HCT116 (cell line): Measurements from ENCODE around the gene C3orf52. TPM values are rescaled to one million over a fixed set of nuclear protein-coding genes. Genes with fewer than 3 reads are reported as not detected.

ENCODE experiments used
- ATAC-seq: fragments of 200-7000 bp; cut with Tn5 transposase; 2 replicates; pipeline ENCODE4 v1.9.1; 2020; ENCODE audit warnings: mild to moderate bottlenecking, moderate library complexity
- BruUV-seq: library from RNA; stranded (reverse); fragments of 400-500 nt; replicated peaks from 2 replicates; lab custom pipeline; 2021; lab: Mats Ljungman, UMichigan
- CTCF ChIA-PET: fragments of 300-600 bp; sonication (Branson Sonifier 250); formaldehyde crosslinking; loops from one replicate; lab custom pipeline; 2021; ENCODE audit warnings: antibody characterized with exemption; lab: Charles Lee
- POLR2A ChIA-PET: fragments of 300-600, 350-600 bp; sonication (Branson Sonifier 250); formaldehyde crosslinking; loops from one replicate; lab custom pipeline; 2021; ENCODE audit warnings: antibody characterized with exemption; lab: Charles Lee
- RAD21 ChIA-PET, 2 experiments: fragments of 300-600 bp; sonication (Branson Sonifier 250); formaldehyde crosslinking; loops; one replicate each; lab custom pipeline; 2023; ENCODE audit warnings: low total read pairs in 2 of 2; ENCODE audit not compliant: uncharacterized antibody in 2 of 2, unreplicated experiment in 2 of 2, low non-redundant PET in 1 of 2; lab: Charles Lee
- DNase-seq: peaks from one replicate; pipeline ENCODE4 v3.0.0-alpha.2; 2010; ENCODE audit warnings: low read depth, low spot score
- H2AFZ ChIP-seq: fragments of 200-600 bp; shearing (Covaris generic), sonication (generic); 2 replicates; pipeline ENCODE4 v1.6.1; 2017; ENCODE audit warnings: low read depth, mixed run types, mixed read lengths, antibody characterized with exemption, low read length; ENCODE audit not compliant: poor library complexity, severe bottlenecking
- H3K27ac ChIP-seq: 2 replicates; pipeline ENCODE4 v1.5.1; 2012; ENCODE audit warnings: low read depth, low read length
- H3K27me3 ChIP-seq: fragments of 200-600 bp; sonication (generic); 2 replicates; pipeline ENCODE4 v1.6.1; 2016; ENCODE audit warnings: mixed run types, low read length, mixed read lengths; ENCODE audit not compliant: insufficient read depth
- H3K36me3 ChIP-seq, 2 experiments: fragments of 200-500 bp in 1 of 2; fragments of 200-600 bp in 1 of 2; sonication (Bioruptor generic) in 1 of 2; sonication (generic) in 1 of 2; 2 replicates each; pipeline versions ENCODE4 v1.5.1 to v1.6.1; 2014 to 2016; ENCODE audit warnings: low read length in 2 of 2, inconsistent platforms in 1 of 2, mixed read lengths in 1 of 2, mixed run types in 1 of 2; ENCODE audit not compliant: insufficient read depth in 2 of 2, control insufficient read depth in 1 of 2
- H3K4me1 ChIP-seq, 2 experiments: fragments of 200-600 bp in 1 of 2; sonication (generic) in 1 of 2; 2 replicates each; pipeline versions ENCODE4 v1.5.1 to v1.6.1; 2012 to 2017; ENCODE audit warnings: low read length in 2 of 2, inconsistent platforms in 1 of 2, mild to moderate bottlenecking in 1 of 2, mixed read lengths in 1 of 2, mixed run types in 1 of 2, moderate library complexity in 1 of 2; ENCODE audit not compliant: insufficient read depth in 2 of 2, control insufficient read depth in 1 of 2
- H3K4me2 ChIP-seq: fragments of 200-600 bp; sonication (generic); 2 replicates; pipeline ENCODE4 v1.6.1; 2017; ENCODE audit warnings: mixed run types, low read length, mixed read lengths
- H3K4me3 ChIP-seq, 2 experiments: fragments of 200-600 bp in 1 of 2; sonication (generic) in 1 of 2; replicated peaks in 1 of 2; 2 replicates each; pipeline ENCODE4 v1.5.1; 2011 to 2016; ENCODE audit warnings: low read length in 2 of 2, control low read depth in 1 of 2, low read depth in 1 of 2, mild to moderate bottlenecking in 1 of 2, mixed read lengths in 1 of 2, mixed run types in 1 of 2
- H3K79me2 ChIP-seq: fragments of 200-600 bp; sonication (generic); 2 replicates; pipeline ENCODE4 v1.6.1; 2017; ENCODE audit warnings: mild to moderate bottlenecking, mixed run types, low read length, moderate library complexity, mixed read lengths; ENCODE audit not compliant: insufficient read depth
- H3K9ac ChIP-seq: fragments of 200-600 bp; sonication (generic); 2 replicates; pipeline ENCODE4 v1.6.1; 2016; ENCODE audit warnings: low read length, mixed read lengths
- H3K9me2 ChIP-seq: fragments of 200-600 bp; sonication (generic), shearing (Covaris generic); 2 replicates; pipeline ENCODE4 v1.6.1; 2017; ENCODE audit warnings: mixed run types, mild to moderate bottlenecking, moderate library complexity; ENCODE audit not compliant: insufficient read depth
- H3K9me3 ChIP-seq, 2 experiments: fragments of 200-500 bp in 1 of 2; fragments of 200-600 bp in 1 of 2; sonication (Bioruptor generic) in 1 of 2; sonication (generic) in 1 of 2; 2 replicates each; pipeline ENCODE4 v1.6.1; 2014 to 2017; ENCODE audit warnings: low read length in 2 of 2, mixed read lengths in 2 of 2, inconsistent platforms in 1 of 2, low read depth in 1 of 2, mild to moderate bottlenecking in 1 of 2, mixed run types in 1 of 2, moderate library complexity in 1 of 2; ENCODE audit not compliant: control insufficient read depth in 1 of 2, insufficient read depth in 1 of 2
- H4K20me1 ChIP-seq: fragments of 200-600 bp; sonication (generic), shearing (Covaris generic); 2 replicates; pipeline ENCODE4 v1.6.1; 2017; ENCODE audit warnings: mixed run types, mild to moderate bottlenecking, moderate library complexity; ENCODE audit not compliant: insufficient read depth
- CEBPB ChIP-seq: IDR thresholded peaks from 2 replicates; pipeline ENCODE4 v1.6.1; 2012; ENCODE audit warnings: low read depth
- CTCF ChIP-seq, 3 experiments: fragments of 200-600 bp in 1 of 3; sonication (generic) in 1 of 3; IDR thresholded peaks in 2 of 3; conservative IDR thresholded peaks in 1 of 3; 2 replicates each; pipeline ENCODE4 v1.5.1; 2012 to 2017; ENCODE audit warnings: low read depth in 2 of 3, low read length in 2 of 3, antibody characterized with exemption in 1 of 3, borderline replicate concordance in 1 of 3, control low read depth in 1 of 3, mild to moderate bottlenecking in 1 of 3, mixed read lengths in 1 of 3, mixed run types in 1 of 3, moderate library complexity in 1 of 3; ENCODE audit not compliant: insufficient read depth in 1 of 3
- EGR1 ChIP-seq: IDR thresholded peaks from 2 replicates; pipeline ENCODE4 v1.6.1; 2012; ENCODE audit warnings: low read depth
- EZH2phosphoT487 ChIP-seq: fragments of 200-600 bp; IDR thresholded peaks from 2 replicates; pipeline ENCODE4 v1.6.1; 2018; ENCODE audit warnings: antibody characterized with exemption, borderline replicate concordance
- FOSL1 ChIP-seq: IDR thresholded peaks from 2 replicates; pipeline ENCODE4 v1.6.1; 2012; ENCODE audit warnings: low read depth
- POLR2A ChIP-seq: IDR thresholded peaks from 2 replicates; pipeline ENCODE4 v1.7.0; 2011; ENCODE audit warnings: borderline replicate concordance; ENCODE audit not compliant: insufficient read depth, insufficient read length; ENCODE audit errors: extremely low read depth
- POLR2AphosphoS5 ChIP-seq: IDR thresholded peaks from 2 replicates; pipeline ENCODE4 v1.6.1; 2011; ENCODE audit warnings: mild to moderate bottlenecking, low read depth, low read length, moderate library complexity
- RAD21 ChIP-seq: IDR thresholded peaks from 2 replicates; pipeline ENCODE4 v1.6.1; 2012; ENCODE audit warnings: low read depth, mild to moderate bottlenecking
- SP1 ChIP-seq: IDR thresholded peaks from 2 replicates; pipeline ENCODE4 v1.6.1; 2012; ENCODE audit warnings: low read depth
- SRF ChIP-seq: IDR thresholded peaks from 2 replicates; pipeline ENCODE4 v1.6.1; 2012; ENCODE audit warnings: low read depth
- TCF7L2 ChIP-seq: IDR thresholded peaks from 2 replicates; pipeline ENCODE4 v1.7.0; 2011; ENCODE audit warnings: borderline replicate concordance, inconsistent platforms; ENCODE audit not compliant: insufficient read depth, insufficient read length; ENCODE audit errors: extremely low read depth
- YY1 ChIP-seq: IDR thresholded peaks from 2 replicates; pipeline ENCODE4 v1.6.1; 2011; ENCODE audit warnings: low read length, low read depth, moderate library complexity, mild to moderate bottlenecking; ENCODE audit not compliant: insufficient replicate concordance; ENCODE audit errors: extremely low read depth
- ZBTB33 ChIP-seq: IDR thresholded peaks from 2 replicates; pipeline ENCODE4 v1.6.1; 2011; ENCODE audit warnings: mild to moderate bottlenecking, low read length, moderate library complexity; ENCODE audit not compliant: insufficient replicate concordance; ENCODE audit errors: extremely low read depth
- ZNF274 ChIP-seq: fragments of 200-500 bp; sonication (Bioruptor generic); IDR thresholded peaks from 2 replicates; pipeline ENCODE4 v1.6.1; 2014; ENCODE audit warnings: mild to moderate bottlenecking, low read depth, low read length, inconsistent platforms
- intact Hi-C: fragments of 100-400 bp; cut with micrococcal nuclease; formaldehyde crosslinking; loops from 2 replicates; pipeline ENCODE4 v1.10.0; 2022
- total RNA-seq: library from RNA; stranded (reverse); gene quantifications from one replicate; pipeline ENCODE4 v1.2.1, GENCODE V29; 2021; ENCODE audit not compliant: unreplicated experiment
- TF ChIP-seq, protein P1 (sequence below): IDR thresholded peaks from 2 replicates; pipeline ENCODE4 v1.6.1; 2012
- TF ChIP-seq, protein P2 (sequence below): IDR thresholded peaks from 2 replicates; pipeline ENCODE4 v1.6.1; 2012

The C3orf52 gene
- total RNA-seq, 1 experiment from 2014 or later = 14.3 TPM

DNA sequence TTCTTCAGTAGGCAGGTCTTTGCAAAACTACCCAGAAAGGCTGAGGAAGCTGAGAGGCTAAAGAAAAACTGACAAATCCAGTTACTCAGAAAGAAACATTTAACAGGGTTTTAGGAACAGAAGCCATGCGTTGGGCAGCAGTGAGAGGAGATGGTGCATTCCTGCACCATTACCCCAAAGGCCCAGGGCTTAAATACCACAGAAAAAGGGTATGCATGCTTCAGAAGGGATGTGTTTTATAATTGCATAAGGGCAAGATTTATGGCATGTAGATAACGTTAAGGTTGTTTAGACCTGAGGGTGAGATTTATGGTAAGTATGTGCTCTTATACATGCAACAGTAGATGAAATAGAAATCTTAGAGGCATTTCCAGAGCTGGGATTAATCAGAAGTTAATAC is 10.0 kb downstream of the C3orf52 start:
- Histone ChIP-seq H3K9me2 (no peaks in the 10 kb centered on the region), H3K36me3 (peaks cover 0 to 4% of the 10 kb centered on the region in 2 experiments; a peak in 1 of 4 replicates), H3K4me3 (no peak overlapping the region), H3K27me3 (no peaks in the 10 kb centered on the region), H3K79me2 (peaks cover 62% of the 10 kb centered on the region), H3K9me3 (no peaks in the 10 kb centered on the region), H3K4me1 (peaks cover 6 to 22% of the 10 kb centered on the region in 2 experiments), H4K20me1 (no peaks in the 10 kb centered on the region), H2AFZ (no peak overlapping the region), H3K27ac (no peak overlapping the region), H3K9ac (no peak overlapping the region), H3K4me2 (no peak overlapping the region)
- DNase-seq (no peak), ATAC-seq (no peak)
- CTCF ChIA-PET = interaction anchor here (2.8 kb wide), 1 partner anchor 15 kb away, joined by 15 read pairs; no protein-coding TSS in a partner anchor
- RAD21 ChIA-PET = no interaction called here
- intact Hi-C loops = no loop called here
- BruUV-seq = TSS peak; percentile 19
- TF ChIP-seq POLR2A = no peak
- POLR2A ChIA-PET = no interaction called here

- H3K9me2 ChIP-seq = no peaks in the 10 kb centered on the region
- H4K20me1 ChIP-seq = no peaks in the 10 kb centered on the region
- no peak overlapping the region for H3K4me3 ChIP-seq
- no peaks in the 10 kb centered on the region for H3K9me3 ChIP-seq
- no TSS peak for BruUV-seq
- DNase-seq (peak; percentile 91), ATAC-seq (peak; percentile 96)
- H3K79me2 ChIP-seq = peaks cover 55% of the 10 kb centered on the region
- peaks cover 4 to 31% of the 10 kb centered on the region in 2 experiments for H3K4me1 ChIP-seq
- H3K9ac ChIP-seq = no peak overlapping the region
- intact Hi-C loops = no loop called here
- H3K4me2 ChIP-seq = peak overlapping the region; percentile 39
- no peak overlapping the region for H3K27ac ChIP-seq
- ChIA-PET RAD21 (no interaction called here), CTCF (interaction anchor here (0.7 to 2.8 kb wide), 3 partner anchors 10 to 40 kb away, joined by 3 to 15 read pairs (median 4); no protein-coding TSS in a partner anchor), POLR2A (no interaction called here)
- no peaks in the 10 kb centered on the region for H3K27me3 ChIP-seq
- no peak overlapping the region for H2AFZ ChIP-seq
- peaks cover 0 to 4% of the 10 kb centered on the region in 2 experiments; a peak in 1 of 4 replicates for H3K36me3 ChIP-seq
- TF ChIP-seq ZBTB33 = no peak
- TF ChIP-seq FOSL1 = peak; percentile 78
- TF ChIP-seq ZNF274 = no peak
- TF ChIP-seq, protein P1, sequence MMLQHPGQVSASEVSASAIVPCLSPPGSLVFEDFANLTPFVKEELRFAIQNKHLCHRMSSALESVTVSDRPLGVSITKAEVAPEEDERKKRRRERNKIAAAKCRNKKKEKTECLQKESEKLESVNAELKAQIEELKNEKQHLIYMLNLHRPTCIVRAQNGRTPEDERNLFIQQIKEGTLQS = peak; percentile 59
- 0 out of 2 replicates have a peak, but pooled peaks have one; percentile 10 for TF ChIP-seq RAD21
- TF ChIP-seq CTCF (IDR thresholded peaks at IDR 0.05 in 2 of 3, conservative IDR thresholded peaks at IDR 0.05 in 1 of 3; ENCODE audit: borderline replicate concordance in 1 of 3, insufficient read depth in 1 of 3, low read depth in 2 of 3, low read length in 2 of 3) = no peak
- TF ChIP-seq TCF7L2 = no peak
- peak; percentile 48; the same call in 1 of the 2 replicates for TF ChIP-seq CEBPB
- TF ChIP-seq POLR2AphosphoS5 = peak; percentile 41; the same call in 1 of the 2 replicates
- peak; percentile 70 for TF ChIP-seq SP1
- no peak for TF ChIP-seq EZH2phosphoT487
- no peak for TF ChIP-seq POLR2A
- TF ChIP-seq, protein P2, sequence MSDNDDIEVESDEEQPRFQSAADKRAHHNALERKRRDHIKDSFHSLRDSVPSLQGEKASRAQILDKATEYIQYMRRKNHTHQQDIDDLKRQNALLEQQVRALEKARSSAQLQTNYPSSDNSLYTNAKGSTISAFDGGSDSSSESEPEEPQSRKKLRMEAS = peak; percentile 58
- TF ChIP-seq SRF = no peak
- no peak for TF ChIP-seq YY1
- TF ChIP-seq EGR1 = peak; percentile 17; the same call in 1 of the 2 replicates
These were observed 11.2 kb downstream of the C3orf52 start for GRCh38 chr3:112097378-112097777.
